NCI-H1048 (cell line): Measurements from ENCODE around the gene GREM2.

ENCODE experiments used
- DNase-seq: peaks from one replicate; lab custom pipeline; 2025; lab: John Stamatoyannopoulos, UW

The GREM2 gene

DNA sequence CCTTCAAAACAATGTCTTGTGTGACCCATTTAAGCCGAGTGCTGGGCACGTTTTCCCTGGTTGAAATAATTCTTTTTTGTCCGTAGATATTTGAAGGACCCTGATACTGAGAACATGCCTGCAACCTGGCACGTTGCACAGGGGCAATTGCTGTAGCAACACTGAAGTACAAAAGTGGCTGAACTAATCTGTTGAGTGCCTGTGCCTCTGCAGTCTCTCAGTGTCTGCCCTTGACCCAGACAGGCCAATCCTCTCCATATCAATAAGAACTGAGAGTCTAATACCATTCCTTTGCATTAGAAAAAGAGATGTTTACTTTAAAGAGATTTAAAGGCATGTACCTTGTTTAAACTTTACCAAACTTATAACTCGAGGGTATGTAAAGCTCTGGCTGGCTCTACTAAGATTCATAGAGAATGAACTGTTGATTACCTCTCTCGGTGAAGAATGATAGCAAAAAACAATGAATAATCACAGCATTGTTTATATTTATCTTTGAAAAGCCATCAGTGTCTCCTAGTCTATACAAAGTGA lies 2.4 kb downstream of the GREM2 start:
- no peak for DNase-seq

GRCh38 chr1:240608707-240609106 lies 3.2 kb downstream of the GREM2 start:
- no peak for DNase-seq

DNA sequence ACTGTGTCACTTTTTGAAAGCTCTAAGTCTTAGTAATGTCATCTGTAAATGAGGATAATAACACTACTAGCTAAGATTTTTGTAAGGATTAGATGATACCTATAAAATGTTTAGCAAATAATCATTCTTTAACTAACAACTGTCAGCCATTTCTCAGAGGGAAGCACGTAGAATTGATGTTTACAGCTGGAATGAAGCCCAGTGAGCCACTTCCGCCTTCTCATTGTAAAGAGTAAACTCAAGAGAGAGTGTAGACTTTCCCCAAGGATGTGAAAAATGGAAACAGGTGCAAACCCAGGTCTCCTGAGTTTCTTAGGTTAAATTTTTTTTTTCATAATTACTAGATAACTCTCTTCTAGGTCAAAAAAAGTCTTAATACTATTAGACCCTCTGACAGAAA lies 4.9 kb downstream of the GREM2 start:
- DNase-seq = no peak

DNA sequence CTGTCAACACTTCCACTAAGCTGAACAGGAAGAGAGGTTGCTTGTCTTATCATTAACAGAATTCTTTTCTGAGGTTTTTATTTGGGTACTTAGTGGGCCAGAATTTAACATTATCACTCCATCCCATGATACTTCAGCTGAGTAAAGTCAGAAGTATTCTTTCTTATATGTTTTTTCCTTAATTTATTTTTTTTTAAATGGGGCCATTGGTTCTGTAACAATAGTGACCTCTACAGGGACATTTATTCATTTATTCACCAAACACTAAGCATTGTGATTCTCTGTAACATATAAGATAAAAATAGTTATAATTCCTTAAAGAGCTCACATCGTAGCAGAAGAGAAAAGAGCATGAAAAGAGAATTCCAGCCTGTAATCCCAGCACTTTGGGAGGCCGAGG lies 9.8 kb downstream of the GREM2 start:
- DNase-seq = no peak

GRCh38 chr1:240599830-240600229 lies 12.1 kb downstream of the GREM2 start:
- no peak for DNase-seq

DNA sequence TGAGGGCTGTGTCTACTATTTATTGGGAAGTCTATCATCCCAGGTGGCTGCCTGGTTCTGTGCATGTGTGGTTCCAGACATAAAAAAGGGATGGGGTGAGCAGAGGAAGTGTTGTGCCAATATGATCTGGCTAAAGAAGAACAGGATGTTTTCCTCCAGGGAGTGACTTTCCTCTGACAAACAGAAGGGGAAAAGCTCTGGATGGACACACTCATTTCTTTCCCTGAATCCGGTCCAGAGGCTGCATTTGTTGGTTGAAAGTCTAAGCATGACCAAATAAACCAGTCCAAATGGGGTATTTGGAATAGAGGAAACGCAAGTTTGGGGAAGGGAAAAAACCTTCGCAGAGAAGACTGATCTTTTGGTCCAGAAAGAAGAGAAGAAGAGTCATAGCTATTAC lies 12.7 kb downstream of the GREM2 start:
- DNase-seq = no peak

DNA sequence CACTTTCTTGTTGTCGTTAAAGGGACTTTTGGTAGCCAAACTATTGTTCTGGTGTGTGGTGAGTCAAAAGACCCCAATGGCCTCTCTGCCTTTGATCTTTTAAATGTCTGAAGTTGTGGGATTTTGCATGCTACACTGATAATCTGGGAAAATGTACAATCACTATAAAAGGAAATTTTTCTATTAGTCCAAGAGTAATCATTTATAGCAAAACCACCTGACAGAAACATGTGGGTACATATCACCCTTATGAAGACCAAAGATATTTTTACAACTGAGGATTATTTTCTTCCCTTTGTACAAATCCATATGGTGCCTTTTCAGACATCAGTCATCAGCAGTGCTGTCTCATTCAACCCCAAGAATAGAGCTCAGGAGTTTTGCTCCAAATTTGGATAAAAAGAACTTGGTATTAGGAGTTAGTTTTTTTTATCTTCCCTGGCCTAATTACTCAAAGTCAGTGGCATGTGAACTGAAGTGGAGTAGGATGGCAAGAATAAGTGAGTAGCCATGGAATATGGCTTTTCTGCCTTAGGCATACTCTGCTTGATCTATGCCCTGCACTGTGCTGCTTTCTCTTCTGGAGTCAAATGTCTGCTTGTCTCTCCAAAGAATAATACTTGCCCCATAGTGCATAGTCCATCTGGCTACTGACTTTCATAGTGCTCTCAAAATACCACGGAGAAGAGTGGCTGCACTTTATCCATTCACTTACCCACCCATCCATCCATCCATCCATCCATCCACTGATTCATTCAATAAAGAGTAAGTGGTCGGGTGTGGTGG lies 13.5 kb downstream of the GREM2 start:
- no peak for DNase-seq

DNA sequence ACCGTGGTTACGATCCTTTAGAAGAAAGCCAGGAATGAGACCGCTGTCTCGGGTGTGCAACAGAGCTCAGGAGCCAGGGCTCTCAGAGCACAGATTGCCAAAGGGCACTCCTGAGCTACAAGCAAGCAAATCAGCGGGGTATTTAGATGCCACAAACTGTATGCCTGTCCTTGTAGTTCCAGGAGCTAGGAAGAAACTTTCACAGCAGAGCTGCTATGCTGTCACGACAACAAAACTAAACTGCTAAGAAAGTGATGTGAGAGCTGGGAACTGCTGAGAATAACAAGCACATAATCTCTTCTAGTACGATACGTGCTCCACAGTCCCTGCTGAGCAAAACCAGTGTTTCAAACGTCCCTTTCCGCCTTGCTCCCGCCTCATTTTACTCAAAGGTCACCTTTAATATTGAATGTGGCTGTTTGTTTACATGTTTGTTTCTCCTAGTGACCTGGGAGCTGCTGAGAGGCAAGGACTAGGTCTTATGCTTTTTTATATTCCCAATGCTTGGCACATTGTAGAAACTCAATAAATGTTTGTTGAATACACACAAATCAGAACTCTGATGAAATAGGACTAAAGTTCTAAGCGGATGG lies 14.7 kb downstream of the GREM2 start:
- DNase-seq = no peak

DNA sequence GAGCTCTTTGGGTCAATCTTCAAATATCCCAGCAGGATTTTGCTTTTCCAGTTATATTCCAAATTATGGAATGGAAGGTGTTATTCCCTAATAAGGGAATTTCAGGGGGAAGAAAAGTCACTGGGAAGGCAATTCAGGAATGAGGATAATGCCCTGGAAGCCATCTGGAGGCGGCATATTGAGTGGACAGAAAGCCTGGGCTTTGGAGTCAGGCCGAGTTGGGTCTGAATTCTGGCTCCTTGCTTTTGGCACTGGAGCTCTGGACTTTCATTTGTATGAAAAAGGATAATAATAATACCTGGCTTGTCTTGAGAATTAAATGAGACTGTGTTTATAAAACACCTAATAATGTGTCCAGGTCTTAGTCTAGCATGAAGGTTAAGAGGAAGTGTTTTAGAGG lies 16.5 kb downstream of the GREM2 start:
- DNase-seq = no peak

DNA sequence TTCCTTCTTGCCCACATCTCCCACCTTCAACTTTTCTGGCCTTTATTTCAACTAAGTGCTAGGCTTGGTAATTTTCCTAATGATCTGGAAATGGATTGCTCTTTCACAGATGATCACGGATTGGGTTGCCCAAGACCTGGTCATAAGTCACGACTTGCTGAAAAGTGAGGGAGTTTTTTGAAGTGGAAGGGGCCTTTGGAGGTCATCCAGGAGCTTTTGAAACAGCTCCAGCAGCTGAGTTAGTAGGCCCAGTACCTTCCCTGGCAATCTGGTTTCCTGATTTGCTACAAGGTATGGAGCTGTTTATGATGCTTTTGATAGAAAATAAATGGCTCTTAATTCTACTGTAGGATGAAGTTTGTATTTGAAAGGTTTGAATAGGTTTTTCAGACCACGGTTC lies 20.4 kb downstream of the GREM2 start:
- DNase-seq = no peak

DNA sequence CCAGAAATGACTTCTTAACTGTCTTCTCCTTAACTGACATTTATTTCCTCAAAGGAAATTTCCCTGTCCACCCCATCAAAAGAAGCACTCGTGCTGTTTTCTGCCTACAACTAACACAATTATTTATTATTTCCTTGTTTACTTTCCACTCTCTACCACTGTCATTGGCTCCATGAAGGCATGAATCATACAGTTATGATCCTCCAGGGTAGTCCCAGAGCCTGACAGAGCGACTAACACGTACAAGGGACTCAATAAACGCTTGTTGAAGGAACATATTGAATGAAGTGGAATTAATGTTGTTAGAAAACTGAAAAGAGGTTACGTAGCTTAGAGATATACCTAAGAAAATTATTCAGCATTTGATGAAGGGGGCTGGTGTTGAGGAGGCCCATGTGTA lies 20.9 kb downstream of the GREM2 start:
- no peak for DNase-seq

- no peak for DNase-seq
Measured at GRCh38 chr1:240589585-240590110, 22.3 kb downstream of the GREM2 start.

- DNase-seq = no peak
Measured at GRCh38 chr1:240586006-240586405, 25.9 kb downstream of the GREM2 start.

GRCh38 chr1:240582953-240583352 lies 29.0 kb downstream of the GREM2 start:
- no peak for DNase-seq

GRCh38 chr1:240579511-240579910 lies 32.4 kb downstream of the GREM2 start:
- DNase-seq = no peak

GRCh38 chr1:240577095-240577494 lies 34.9 kb downstream of the GREM2 start:
- DNase-seq = no peak

GRCh38 chr1:240575981-240576662 lies 35.8 kb downstream of the GREM2 start:
- DNase-seq = no peak

DNA sequence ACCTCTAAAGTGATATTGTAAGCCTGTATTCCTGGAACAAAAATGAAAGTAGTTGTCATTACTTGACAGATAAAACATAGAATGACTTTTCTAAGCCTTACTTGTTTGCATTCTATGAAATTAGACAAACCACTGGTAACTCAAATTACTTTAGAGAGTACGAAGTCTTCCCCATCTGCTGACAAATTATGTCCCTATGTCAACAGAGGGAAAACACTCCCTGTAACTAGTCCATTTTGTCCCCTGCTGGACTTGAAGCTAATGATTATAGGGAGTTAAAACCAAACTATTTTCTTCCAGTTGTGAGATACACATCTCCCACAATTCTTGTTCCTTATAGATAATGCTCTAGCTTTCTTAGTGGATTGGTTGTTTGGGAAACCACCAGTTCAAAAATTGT lies 39.6 kb downstream of the GREM2 start:
- DNase-seq = no peak

- no peak for DNase-seq
Measured at GRCh38 chr1:240571782-240572181, 40.2 kb downstream of the GREM2 start.

DNA sequence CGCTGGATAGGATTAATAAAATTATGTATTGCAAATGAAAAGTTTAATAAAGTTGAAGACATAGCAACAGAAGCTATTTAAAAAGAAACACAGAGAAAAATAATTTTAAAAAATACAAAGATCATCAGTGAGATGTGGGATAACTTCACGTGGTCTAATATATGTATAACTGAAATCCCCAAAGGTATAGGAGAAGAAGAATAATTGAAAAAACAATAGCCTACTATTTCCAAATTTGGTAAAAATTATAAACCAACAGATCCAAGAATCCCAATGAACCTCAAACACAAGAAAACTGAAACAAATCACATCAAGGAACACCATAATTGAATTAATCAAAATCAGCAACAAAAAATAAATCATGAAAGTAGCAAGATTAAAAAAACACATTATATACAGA lies 44.9 kb downstream of the GREM2 start:
- DNase-seq = no peak

- DNase-seq = no peak
Measured at GRCh38 chr1:240562779-240563178, 49.2 kb downstream of the GREM2 start.

DNA sequence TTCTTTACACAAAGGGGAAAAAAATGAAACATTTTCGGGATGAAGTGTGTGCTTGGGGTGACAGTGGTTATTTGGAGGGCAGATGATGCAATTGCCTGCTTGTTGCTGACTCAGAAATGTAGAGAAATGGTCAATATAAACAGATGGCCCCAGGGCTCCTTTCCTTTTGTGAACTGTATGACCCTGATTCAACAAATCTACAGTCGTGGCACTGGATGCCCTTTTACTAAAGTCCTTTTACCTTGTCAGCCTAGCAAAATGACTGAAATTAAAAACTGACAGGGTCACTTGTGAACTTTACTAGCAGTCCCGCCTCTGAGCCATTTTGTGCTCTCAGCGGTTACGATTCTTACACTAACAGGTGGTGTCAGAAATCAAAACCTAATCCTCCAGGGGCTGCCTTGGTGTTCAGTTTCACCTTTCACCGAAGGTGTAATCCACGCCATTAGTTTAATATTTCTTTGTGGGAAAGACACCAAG lies 49.8 kb downstream of the GREM2 start:
- no peak for DNase-seq

DNA sequence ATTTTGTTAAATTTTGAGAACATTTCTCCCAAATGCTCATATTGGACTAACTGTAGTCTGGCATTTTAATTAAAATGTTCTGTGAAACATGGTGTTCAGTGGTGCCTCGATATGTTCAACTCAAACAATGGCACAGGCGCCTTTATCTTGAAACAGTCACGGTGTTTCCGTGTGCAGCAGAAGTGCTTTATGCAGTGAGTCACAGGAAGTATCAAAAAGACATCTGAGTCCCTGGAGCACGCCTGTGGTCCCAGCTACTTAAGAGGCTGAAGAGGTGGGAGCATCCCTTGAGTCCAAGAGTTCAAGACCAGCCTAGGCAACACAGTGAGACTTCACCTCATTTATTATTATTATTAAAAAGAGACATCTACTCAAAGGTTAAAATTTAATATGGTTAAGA lies 52.2 kb downstream of the GREM2 start:
- no peak for DNase-seq
